ACHN (cell line): Measurements from ENCODE around the gene COQ7.

Experiments
- DNase-seq: peaks from one replicate; pipeline ENCODE4 v3.0.0-alpha.2; 2015
- in situ Hi-C: cut with HindIII; loops from 2 replicates; pipeline ENCODE4 v1.10.0; 2017; ENCODE audit warnings: low sequenced_read_pairs, low pct_ligation_motif_present, low pct_unique_long_range_greater_than_20kb

The COQ7 gene

GRCh38 chr16:19067349-19068236, at the start of gene COQ7:
COQ7 (plus strand) TSS chr16:19067614; CDS start chr16:19067665, 51 bp downstream.
- peak; percentile 100 for DNase-seq
- in situ Hi-C loops: no loop called here

GRCh38 chr16:19020689-19021088, 46.7 kb upstream of the COQ7 start:
- in situ Hi-C loops: no loop called here
- DNase-seq: no peak

- in situ Hi-C loops: no loop called here
- DNase-seq: no peak
Observed at GRCh38 chr16:19021747-19022146, 45.7 kb upstream of the COQ7 start.

- no peak for DNase-seq
- in situ Hi-C loops: no loop called here
Observed at GRCh38 chr16:19027416-19027815, 40.0 kb upstream of the COQ7 start.

GRCh38 chr16:19029980-19030379, 37.4 kb upstream of the COQ7 start:
- in situ Hi-C loops: no loop called here
- DNase-seq: no peak

GRCh38 chr16:19031738-19032137, 35.7 kb upstream of the COQ7 start:
- in situ Hi-C loops: no loop called here
- DNase-seq: no peak

- in situ Hi-C loops: no loop called here
- DNase-seq: no peak
Observed at GRCh38 chr16:19033761-19034160, 33.7 kb upstream of the COQ7 start.

- in situ Hi-C loops: no loop called here
- no peak for DNase-seq
Observed at GRCh38 chr16:19040400-19040799, 27.0 kb upstream of the COQ7 start.

- DNase-seq: no peak
- in situ Hi-C loops: no loop called here
Observed at GRCh38 chr16:19044769-19045168, 22.6 kb upstream of the COQ7 start.

- no peak for DNase-seq
- in situ Hi-C loops: no loop called here
Observed at GRCh38 chr16:19046062-19046461, 21.4 kb upstream of the COQ7 start.

GRCh38 chr16:19062706-19063105, 4.7 kb upstream of the COQ7 start:
- DNase-seq: no peak
- in situ Hi-C loops: no loop called here

GRCh38 chr16:19066988-19067348, 446 bp upstream of the COQ7 start:
- in situ Hi-C loops: no loop called here
- no peak for DNase-seq

- in situ Hi-C loops: no loop called here
Observed at GRCh38 chr16:19068237-19068815, 912 bp downstream of the COQ7 start.

GRCh38 chr16:19071811-19072777, 4.7 kb downstream of the COQ7 start:
- in situ Hi-C loops: no loop called here
- peak; percentile 72 for DNase-seq

More at GRCh38 chr16:19068237-19068815, 912 bp downstream of the COQ7 start:
- DNase-seq: peak; percentile 16

GRCh38 chr16:19073344-19073743, 5.9 kb downstream of the COQ7 start:
- no peak for DNase-seq
- in situ Hi-C loops: no loop called here

- in situ Hi-C loops: no loop called here
Observed at GRCh38 chr16:19073863-19074262, 6.4 kb downstream of the COQ7 start.

GRCh38 chr16:19075511-19075910, 8.1 kb downstream of the COQ7 start:
- DNase-seq: no peak
- in situ Hi-C loops: no loop called here

More at GRCh38 chr16:19073863-19074262, 6.4 kb downstream of the COQ7 start:
- no peak for DNase-seq

GRCh38 chr16:19077879-19078278, 10.5 kb downstream of the COQ7 start:
- in situ Hi-C loops: no loop called here
- no peak for DNase-seq

- in situ Hi-C loops: no loop called here
- no peak for DNase-seq
Observed at GRCh38 chr16:19083670-19084069, 16.3 kb downstream of the COQ7 start.
